ENCODE measurements around the gene RASAL1. TPM values are rescaled to one million over a fixed set of nuclear protein-coding genes. Genes with fewer than 3 reads are reported as not detected.

The RASAL1 gene
- total RNA-seq, 1 donor from 2014 or later: not detected

GRCh38 chr12:113157218-113157859 lies 21.8 kb upstream of the RASAL1 start:
- Mint-ChIP-seq H3K27me3 (ENCODE audit: unreplicated experiment) (peaks cover 7% of the 10 kb centered on the region), H3K4me1 (ENCODE audit: low read depth, unreplicated experiment) (peaks cover 12% of the 10 kb centered on the region), H3K27ac (ENCODE audit: unreplicated experiment) (no peak overlapping the region), H3K4me3 (ENCODE audit: unreplicated experiment) (no peak overlapping the region), H3K36me3 (ENCODE audit: unreplicated experiment) (no peaks in the 10 kb centered on the region), H3K9me3 (ENCODE audit: unreplicated experiment) (no peaks in the 10 kb centered on the region)
- TF ChIP-seq CTCF (IDR thresholded peaks at IDR 0.05; ENCODE audit: partially characterized antibody, unreplicated experiment): no peak
- no peak for DNase-seq

- no peaks in the 10 kb centered on the region for H3K9me3 Mint-ChIP-seq (ENCODE audit: unreplicated experiment)
- peaks cover 7% of the 10 kb centered on the region for H3K4me1 Mint-ChIP-seq (ENCODE audit: low read depth, unreplicated experiment)
- H3K27ac Mint-ChIP-seq (ENCODE audit: unreplicated experiment): no peak overlapping the region
- H3K36me3 Mint-ChIP-seq (ENCODE audit: unreplicated experiment): no peaks in the 10 kb centered on the region
- H3K4me3 Mint-ChIP-seq (ENCODE audit: unreplicated experiment): no peak overlapping the region
- no peak for DNase-seq
- TF ChIP-seq CTCF (IDR thresholded peaks at IDR 0.05; ENCODE audit: partially characterized antibody, unreplicated experiment): no peak
- H3K27me3 Mint-ChIP-seq (ENCODE audit: unreplicated experiment): peaks cover 11% of the 10 kb centered on the region
Observed at GRCh38 chr12:113155646-113156045, 20.1 kb upstream of the RASAL1 start.

- H3K4me3 Mint-ChIP-seq (ENCODE audit: unreplicated experiment): no peak overlapping the region
- peaks cover 5% of the 10 kb centered on the region for H3K4me1 Mint-ChIP-seq (ENCODE audit: low read depth, unreplicated experiment)
- DNase-seq: no peak
- no peak for TF ChIP-seq CTCF (IDR thresholded peaks at IDR 0.05; ENCODE audit: partially characterized antibody, unreplicated experiment)
- H3K9me3 Mint-ChIP-seq (ENCODE audit: unreplicated experiment): peaks cover 2% of the 10 kb centered on the region
- no peak overlapping the region for H3K27ac Mint-ChIP-seq (ENCODE audit: unreplicated experiment)
- H3K27me3 Mint-ChIP-seq (ENCODE audit: unreplicated experiment): peaks cover 11% of the 10 kb centered on the region
- H3K36me3 Mint-ChIP-seq (ENCODE audit: unreplicated experiment): no peaks in the 10 kb centered on the region
Observed at GRCh38 chr12:113155060-113155459, 19.5 kb upstream of the RASAL1 start.

- Mint-ChIP-seq H3K36me3 (ENCODE audit: unreplicated experiment) (no peaks in the 10 kb centered on the region), H3K27me3 (ENCODE audit: unreplicated experiment) (peaks cover 14% of the 10 kb centered on the region), H3K4me1 (ENCODE audit: low read depth, unreplicated experiment) (peaks cover 8% of the 10 kb centered on the region), H3K4me3 (ENCODE audit: unreplicated experiment) (no peak overlapping the region), H3K9me3 (ENCODE audit: unreplicated experiment) (peaks cover 2% of the 10 kb centered on the region), H3K27ac (ENCODE audit: unreplicated experiment) (no peak overlapping the region)
- peak; percentile 65 for DNase-seq
- no peak for TF ChIP-seq CTCF (IDR thresholded peaks at IDR 0.05; ENCODE audit: partially characterized antibody, unreplicated experiment)
Observed at GRCh38 chr12:113154351-113154973, 18.9 kb upstream of the RASAL1 start.
